Measurements from ENCODE around the gene LDLR. TPM values are rescaled to one million over a fixed set of nuclear protein-coding genes. Genes with fewer than 3 reads are reported as not detected.
"Not testable (repeated sequence)": the region's sequence is repeated elsewhere in the genome, so short reads cannot be mapped to it uniquely, and the experiment has no call there.

Gene LDLR
- total RNA-seq, 4 donors from 2014 or later: 14.9 to 68.1 (median 32.6) TPM

- Histone ChIP-seq H3K4me3 (no peak overlapping the region), H3K4me1 (no peaks in the 10 kb centered on the region), H3K27ac (no peak overlapping the region), H3K36me3 (peaks cover 0 to 97% of the 10 kb centered on the region in 2 donors), H3K9me3 (no peaks in the 10 kb centered on the region), H3K27me3 (no peaks in the 10 kb centered on the region)
- TF ChIP-seq CTCF (IDR thresholded peaks at IDR 0.05) (no peak), EP300 (IDR thresholded peaks at IDR 0.05) (no peak), POLR2AphosphoS5 (IDR thresholded peaks at IDR 0.05) (no peak), POLR2A (IDR thresholded peaks at IDR 0.05) (no peak)
- 50 to 87% methylated on average over 1 to 6 of the region's 11 CpGs for WGBS, 2 donors (ENCODE audit: low coverage in 1 of 2)
- no peak for ATAC-seq
Observed at GRCh38 chr19:11115895-11116446, 26.7 kb downstream of the LDLR start.

- 50% methylated on average over 2 of the region's 9 CpGs; no CpG with 5 or more reads in 1 of the 2 donors for WGBS, 2 donors (ENCODE audit: low coverage in 1 of 2)
- TF ChIP-seq CTCF (IDR thresholded peaks at IDR 0.05) (no peak), EP300 (IDR thresholded peaks at IDR 0.05) (no peak), POLR2AphosphoS5 (IDR thresholded peaks at IDR 0.05) (no peak)
- Histone ChIP-seq H3K27ac (no peak overlapping the region), H3K4me1 (no peaks in the 10 kb centered on the region), H3K4me3 (no peak overlapping the region), H3K9me3 (no peaks in the 10 kb centered on the region), H3K27me3 (no peaks in the 10 kb centered on the region), H3K36me3 (peaks cover 0 to 97% of the 10 kb centered on the region in 2 donors)
- ATAC-seq: no peak
Observed at GRCh38 chr19:11116507-11116906, 27.2 kb downstream of the LDLR start.

GRCh38 chr19:11121963-11122362, 32.7 kb downstream of the LDLR start:
- H3K4me1 ChIP-seq: peaks cover 0 to 11% (median 8%) of the 10 kb centered on the region in 3 donors
- not testable (repeated sequence) for ATAC-seq, H3K4me3 ChIP-seq, H3K9me3 ChIP-seq, H3K27me3 ChIP-seq, H3K27ac ChIP-seq
- H3K36me3 ChIP-seq: peaks cover 0 to 83% of the 10 kb centered on the region in 2 donors
- 87 to 100% methylated on average over 4 to 12 of the region's 17 CpGs for WGBS, 2 donors (ENCODE audit: low coverage in 1 of 2)

GRCh38 chr19:11123114-11123513, 33.9 kb downstream of the LDLR start:
- WGBS, 2 donors (ENCODE audit: low coverage in 1 of 2): 80 to 90% methylated on average over 3 to 7 of the region's 13 CpGs
- no peak for TF ChIP-seq POLR2A (IDR thresholded peaks at IDR 0.05)
- TF ChIP-seq CTCF (IDR thresholded peaks at IDR 0.05): no peak
- no peak for TF ChIP-seq EP300 (IDR thresholded peaks at IDR 0.05)
- no peak for TF ChIP-seq POLR2AphosphoS5 (IDR thresholded peaks at IDR 0.05)
- ATAC-seq: no peak

GRCh38 chr19:11124157-11124556, 34.9 kb downstream of the LDLR start:
- H3K4me3 ChIP-seq, H3K9me3 ChIP-seq, H3K27me3 ChIP-seq, ATAC-seq, H3K27ac ChIP-seq: not testable (repeated sequence)
- Histone ChIP-seq H3K4me1 (peaks cover 0 to 11% (median 8%) of the 10 kb centered on the region in 3 donors), H3K36me3 (peaks cover 0 to 85% of the 10 kb centered on the region in 2 donors)
- 100% methylated on average over 1 of the region's 4 CpGs; no CpG with 5 or more reads in 1 of the 2 donors for WGBS, 2 donors (ENCODE audit: low coverage in 1 of 2)

More at GRCh38 chr19:11123114-11123513, 33.9 kb downstream of the LDLR start:
- Histone ChIP-seq H3K27me3 (no peaks in the 10 kb centered on the region), H3K4me1 (peaks cover 0 to 11% (median 8%) of the 10 kb centered on the region in 3 donors), H3K4me3 (no peak overlapping the region), H3K27ac (no peak overlapping the region), H3K9me3 (no peaks in the 10 kb centered on the region), H3K36me3 (peaks cover 0 to 82% of the 10 kb centered on the region in 2 donors)

GRCh38 chr19:11125994-11126685, 36.9 kb downstream of the LDLR start:
- Histone ChIP-seq H3K27me3 (no peaks in the 10 kb centered on the region), H3K9me3 (no peaks in the 10 kb centered on the region), H3K36me3 (peaks cover 0 to 81% of the 10 kb centered on the region in 2 donors), H3K4me3 (no peak overlapping the region), H3K27ac (peak overlapping the region in 3 of 4 donors; percentile 42 to 67 (median 45)), H3K4me1 (peaks cover 0 to 24% (median 8%) of the 10 kb centered on the region in 3 donors)
- 34 to 36% methylated on average over 5 to 6 of the region's 11 CpGs for WGBS, 2 donors (ENCODE audit: low coverage in 1 of 2)
- ATAC-seq: peak; percentile 75
- peak in 3 of 4 experiments; percentile 73 to 86 (median 85) for TF ChIP-seq CTCF (IDR thresholded peaks at IDR 0.05)
- peak; percentile 73 for TF ChIP-seq POLR2AphosphoS5 (IDR thresholded peaks at IDR 0.05)
- TF ChIP-seq EP300 (IDR thresholded peaks at IDR 0.05): no peak
- TF ChIP-seq POLR2A (IDR thresholded peaks at IDR 0.05): no peak
